ENCODE measurements around the gene PALB2.

PALB2 gene

DNA sequence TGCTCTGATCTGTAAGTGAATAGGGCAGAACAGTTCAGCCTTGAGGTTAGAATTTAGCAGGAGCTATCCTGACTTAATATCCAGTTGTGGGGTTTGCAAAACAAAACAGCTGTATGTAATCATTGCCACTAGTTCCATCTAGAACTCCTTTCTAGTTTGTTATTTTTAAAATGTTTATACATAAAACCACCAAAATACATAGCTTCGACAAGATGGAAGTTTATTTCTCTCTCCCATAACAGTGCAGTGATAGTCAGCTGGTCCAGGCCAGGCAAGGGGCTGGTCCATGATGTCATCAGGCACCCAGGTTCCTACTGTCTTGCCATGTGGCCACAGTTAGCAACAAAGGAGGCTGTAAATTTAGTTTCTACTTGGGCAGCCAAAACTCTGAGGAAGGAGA is 27.1 kb upstream of the PALB2 start:
- Histone ChIP-seq H3K79me2 (no peaks in the 10 kb centered on the region), H3K4me3 (ENCODE audit: low read depth, low read length) (no peak overlapping the region), H3K27me3 (ENCODE audit: control insufficient read depth, insufficient read depth, low read length) (no peaks in the 10 kb centered on the region), H3K4me1 (no peaks in the 10 kb centered on the region), H3K27ac (no peak overlapping the region), H3K9me3 (ENCODE audit: control insufficient read depth, low read length) (no peaks in the 10 kb centered on the region), H2AFZ (no peak overlapping the region), H3K9ac (no peak overlapping the region), H3K4me2 (ENCODE audit: low read length) (no peak overlapping the region), H3K36me3 (ENCODE audit: control insufficient read depth, insufficient read depth, low read length) (no peaks in the 10 kb centered on the region)
- TF ChIP-seq, protein P1, sequence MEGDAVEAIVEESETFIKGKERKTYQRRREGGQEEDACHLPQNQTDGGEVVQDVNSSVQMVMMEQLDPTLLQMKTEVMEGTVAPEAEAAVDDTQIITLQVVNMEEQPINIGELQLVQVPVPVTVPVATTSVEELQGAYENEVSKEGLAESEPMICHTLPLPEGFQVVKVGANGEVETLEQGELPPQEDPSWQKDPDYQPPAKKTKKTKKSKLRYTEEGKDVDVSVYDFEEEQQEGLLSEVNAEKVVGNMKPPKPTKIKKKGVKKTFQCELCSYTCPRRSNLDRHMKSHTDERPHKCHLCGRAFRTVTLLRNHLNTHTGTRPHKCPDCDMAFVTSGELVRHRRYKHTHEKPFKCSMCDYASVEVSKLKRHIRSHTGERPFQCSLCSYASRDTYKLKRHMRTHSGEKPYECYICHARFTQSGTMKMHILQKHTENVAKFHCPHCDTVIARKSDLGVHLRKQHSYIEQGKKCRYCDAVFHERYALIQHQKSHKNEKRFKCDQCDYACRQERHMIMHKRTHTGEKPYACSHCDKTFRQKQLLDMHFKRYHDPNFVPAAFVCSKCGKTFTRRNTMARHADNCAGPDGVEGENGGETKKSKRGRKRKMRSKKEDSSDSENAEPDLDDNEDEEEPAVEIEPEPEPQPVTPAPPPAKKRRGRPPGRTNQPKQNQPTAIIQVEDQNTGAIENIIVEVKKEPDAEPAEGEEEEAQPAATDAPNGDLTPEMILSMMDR (IDR thresholded peaks at IDR 0.05), result no peak

- Histone ChIP-seq H3K9me3 (ENCODE audit: control insufficient read depth, low read length) (no peaks in the 10 kb centered on the region), H3K4me1 (no peaks in the 10 kb centered on the region), H2AFZ (no peak overlapping the region), H3K27ac (no peak overlapping the region), H3K27me3 (ENCODE audit: control insufficient read depth, insufficient read depth, low read length) (no peaks in the 10 kb centered on the region), H3K79me2 (no peaks in the 10 kb centered on the region), H3K4me2 (ENCODE audit: low read length) (no peak overlapping the region), H3K9ac (no peak overlapping the region), H3K4me3 (ENCODE audit: low read depth, low read length) (no peak overlapping the region), H3K36me3 (ENCODE audit: control insufficient read depth, insufficient read depth, low read length) (no peaks in the 10 kb centered on the region)
- TF ChIP-seq, protein P1 (IDR thresholded peaks at IDR 0.05), result no peak
Measured at GRCh38 chr16:23667355-23667659, 26.2 kb upstream of the PALB2 start.

- no peaks in the 10 kb centered on the region for H3K36me3 ChIP-seq (ENCODE audit: control insufficient read depth, insufficient read depth, low read length)
Measured at GRCh38 chr16:23666571-23667354, 25.7 kb upstream of the PALB2 start.

GRCh38 chr16:23663918-23664317 is 22.8 kb upstream of the PALB2 start:
- H3K27me3 ChIP-seq (ENCODE audit: control insufficient read depth, insufficient read depth, low read length), result no peaks in the 10 kb centered on the region
- no peak overlapping the region for H3K27ac ChIP-seq
- no peaks in the 10 kb centered on the region for H3K79me2 ChIP-seq
- H3K9ac ChIP-seq, result no peak overlapping the region
- no peaks in the 10 kb centered on the region for H3K9me3 ChIP-seq (ENCODE audit: control insufficient read depth, low read length)
- TF ChIP-seq, protein P1 (IDR thresholded peaks at IDR 0.05), result no peak
- no peak overlapping the region for H2AFZ ChIP-seq
- no peaks in the 10 kb centered on the region for H3K36me3 ChIP-seq (ENCODE audit: control insufficient read depth, insufficient read depth, low read length)
- no peaks in the 10 kb centered on the region for H3K4me1 ChIP-seq
- no peak overlapping the region for H3K4me3 ChIP-seq (ENCODE audit: low read depth, low read length)
- H3K4me2 ChIP-seq (ENCODE audit: low read length), result no peak overlapping the region

More at GRCh38 chr16:23666571-23667354, 25.7 kb upstream of the PALB2 start:
- Histone ChIP-seq H3K4me2 (ENCODE audit: low read length) (no peak overlapping the region), H3K4me1 (no peaks in the 10 kb centered on the region), H3K9ac (no peak overlapping the region), H3K9me3 (ENCODE audit: control insufficient read depth, low read length) (no peaks in the 10 kb centered on the region), H3K4me3 (ENCODE audit: low read depth, low read length) (no peak overlapping the region), H3K27me3 (ENCODE audit: control insufficient read depth, insufficient read depth, low read length) (no peaks in the 10 kb centered on the region), H3K79me2 (no peaks in the 10 kb centered on the region), H3K27ac (no peak overlapping the region), H2AFZ (no peak overlapping the region)
- TF ChIP-seq, protein P1 (IDR thresholded peaks at IDR 0.05), result no peak

DNA sequence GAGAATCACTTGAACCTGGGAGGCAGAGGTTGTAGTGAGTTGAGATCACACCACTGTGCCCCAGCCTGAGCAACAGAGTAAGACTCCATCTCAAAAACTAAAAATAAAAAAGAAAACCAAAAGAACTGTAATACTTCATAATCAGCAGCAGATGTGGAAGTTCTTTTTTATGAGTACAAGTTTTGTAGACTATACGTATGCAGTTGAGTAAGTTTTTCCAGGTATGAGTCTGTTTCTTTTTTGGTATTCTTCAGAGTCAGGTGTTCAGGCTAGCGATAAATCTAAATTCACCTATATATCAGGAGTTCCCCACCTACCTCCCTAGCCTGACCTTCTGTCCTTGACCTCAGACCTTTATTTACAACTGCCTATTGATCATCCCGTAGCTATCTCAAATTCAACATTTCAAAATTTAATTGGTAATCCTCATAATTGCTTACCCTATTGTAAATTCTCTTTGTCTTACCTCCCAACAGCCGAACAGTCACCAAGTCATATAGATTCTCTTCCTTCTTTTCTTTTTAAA is 10.9 kb upstream of the PALB2 start:
- TF ChIP-seq, protein P1 (IDR thresholded peaks at IDR 0.05), result no peak
- H3K4me2 ChIP-seq (ENCODE audit: low read length), result no peak overlapping the region
- H3K79me2 ChIP-seq, result peaks cover 27% of the 10 kb centered on the region
- no peaks in the 10 kb centered on the region for H3K36me3 ChIP-seq (ENCODE audit: control insufficient read depth, insufficient read depth, low read length)
- H3K4me3 ChIP-seq (ENCODE audit: low read depth, low read length), result no peak overlapping the region
- H3K27me3 ChIP-seq (ENCODE audit: control insufficient read depth, insufficient read depth, low read length), result no peaks in the 10 kb centered on the region
- no peaks in the 10 kb centered on the region for H3K9me3 ChIP-seq (ENCODE audit: control insufficient read depth, low read length)
- no peak overlapping the region for H3K27ac ChIP-seq
- no peak overlapping the region for H3K9ac ChIP-seq
- no peak overlapping the region for H2AFZ ChIP-seq
- no peaks in the 10 kb centered on the region for H3K4me1 ChIP-seq

Data from parathyroid adenoma (tissue), 2 donors.